DND-41 (cell line): ENCODE data around the gene AUTS2.

Source experiments
- CTCF ChIP-seq: IDR thresholded peaks from 2 replicates; pipeline ENCODE4 v1.5.1; 2012; ENCODE audit warnings: borderline replicate concordance, low read length, moderate library complexity, mild to moderate bottlenecking; ENCODE audit not compliant: poor library complexity, severe bottlenecking; ENCODE audit errors: extremely low read depth
- EZH2 ChIP-seq: IDR thresholded peaks from 3 replicates; pipeline ENCODE4 v1.6.1; 2012; ENCODE audit warnings: borderline replicate concordance, low read depth, mild to moderate bottlenecking, moderate library complexity, low read length, inconsistent platforms; ENCODE audit not compliant: severe bottlenecking

- no peak for TF ChIP-seq CTCF
- TF ChIP-seq EZH2, result no peak
These were observed 433.0 kb downstream of the AUTS2 start for GRCh38 chr7:70031245-70031644.
